HG02678 (cell line): ENCODE measurements around the gene ARHGEF10L.

ENCODE experiments used
- ATAC-seq: cut with Tn5 transposase; IDR thresholded peaks from one replicate; pipeline ENCODE4 v1.9.1; 2021; ENCODE audit warnings: mild to moderate bottlenecking, moderate library complexity; ENCODE audit not compliant: unreplicated experiment

ARHGEF10L gene

DNA sequence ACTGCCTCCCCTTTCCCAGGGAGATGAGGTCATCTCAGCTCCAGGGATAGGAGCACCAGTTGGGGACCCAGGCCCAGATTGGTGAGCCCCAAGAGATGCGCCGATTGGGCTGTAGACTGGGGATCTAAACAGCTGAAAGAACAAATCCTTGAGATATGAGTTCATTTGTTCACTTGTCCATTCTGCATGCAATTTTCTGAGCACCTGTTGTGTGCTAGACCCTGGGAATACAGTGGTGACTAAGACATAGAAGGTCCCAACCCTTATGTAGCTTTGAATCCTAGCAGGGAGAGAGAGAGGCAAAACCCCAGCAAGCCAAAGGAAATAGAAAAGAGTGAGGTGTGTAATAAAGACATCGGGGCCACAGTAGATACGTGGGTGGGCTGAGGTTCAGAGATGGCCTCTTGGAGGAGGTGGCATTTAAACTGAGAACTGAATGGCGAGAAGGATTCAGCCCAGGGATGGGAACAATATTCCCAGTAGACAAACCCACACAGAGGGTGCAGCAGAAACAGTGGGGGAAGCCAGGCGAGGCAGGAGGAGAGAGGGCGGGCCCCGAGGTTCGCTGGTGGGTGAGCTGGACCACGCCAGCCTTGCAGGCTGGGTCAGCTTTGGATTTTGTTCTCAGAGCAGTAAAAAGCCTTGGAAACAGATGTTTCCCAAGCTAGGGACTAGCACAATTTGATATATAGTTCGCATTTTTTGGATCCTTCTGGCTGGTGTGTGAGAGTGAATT, 110.0 kb downstream of the ARHGEF10L start:
- ATAC-seq = no peak

DNA sequence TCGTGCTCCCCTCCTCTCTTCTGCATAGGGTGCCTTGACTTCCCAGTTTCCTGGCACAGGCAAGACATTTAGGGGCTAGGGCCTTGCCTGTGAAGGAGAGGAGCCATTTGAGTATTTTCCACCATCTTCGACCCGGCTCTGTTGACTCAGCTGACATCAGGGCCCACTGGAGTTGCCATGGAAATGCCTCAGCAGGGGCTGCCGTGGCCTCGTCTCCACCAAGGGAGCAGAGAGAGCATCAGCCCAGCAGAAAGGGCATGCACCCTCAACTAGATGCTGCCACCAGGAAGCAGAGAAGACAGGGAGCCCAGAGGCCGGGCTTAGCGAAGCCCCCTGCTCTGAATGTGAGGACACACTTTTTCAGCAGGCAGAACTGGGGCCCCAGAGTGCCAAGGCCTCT, 113.8 kb downstream of the ARHGEF10L start:
- ATAC-seq = no peak

DNA sequence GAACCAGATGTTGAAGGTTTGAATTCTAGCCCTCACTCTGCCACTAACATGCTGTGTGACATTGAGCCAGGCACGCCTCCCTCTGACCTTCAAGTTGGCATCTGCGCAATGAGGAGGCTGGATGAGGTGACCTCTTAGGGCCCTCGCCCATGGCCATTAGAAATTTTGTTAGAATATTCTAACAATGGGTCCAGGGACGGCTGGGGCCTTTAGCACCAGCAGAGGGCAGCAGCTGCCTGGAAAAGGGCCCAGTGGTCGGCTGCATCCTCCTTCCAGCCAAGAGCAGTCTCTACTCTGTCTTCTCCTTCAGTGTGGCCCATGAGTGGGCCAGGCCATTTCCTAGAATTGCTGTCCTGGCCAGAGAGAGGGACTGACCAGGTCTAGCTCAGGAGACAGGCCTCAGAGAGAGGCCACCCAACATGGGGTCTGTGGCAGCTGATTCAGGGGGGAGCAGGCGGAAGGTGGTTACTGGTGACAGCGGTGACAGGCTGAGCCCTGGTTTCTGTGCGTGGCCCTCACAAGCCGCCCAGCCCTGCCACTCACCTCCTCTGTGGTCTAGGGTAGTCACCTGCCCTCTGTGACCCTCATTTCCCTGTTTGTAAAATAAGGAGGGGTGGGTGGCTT, 114.3 kb downstream of the ARHGEF10L start:
- ATAC-seq = no peak

DNA sequence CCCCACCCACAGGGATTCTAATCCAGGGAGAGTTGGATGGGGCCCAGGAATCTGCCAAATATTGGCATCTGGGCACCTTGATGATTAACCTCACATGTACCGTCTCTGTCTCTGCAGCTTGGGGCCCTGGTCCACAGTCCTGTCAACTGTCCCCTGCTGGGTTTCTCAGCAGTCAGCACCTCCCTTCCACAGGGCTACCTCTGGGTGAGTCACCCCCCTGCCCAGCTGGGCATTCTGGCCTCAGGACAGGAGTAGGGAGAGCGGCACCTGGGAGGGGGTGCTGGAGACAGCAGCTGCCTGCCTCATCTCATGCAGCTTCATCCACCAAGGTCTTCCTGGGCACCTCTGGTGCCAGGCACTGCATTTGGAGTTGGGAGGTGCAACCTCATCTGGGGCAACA, 115.0 kb downstream of the ARHGEF10L start:
- no peak for ATAC-seq

DNA sequence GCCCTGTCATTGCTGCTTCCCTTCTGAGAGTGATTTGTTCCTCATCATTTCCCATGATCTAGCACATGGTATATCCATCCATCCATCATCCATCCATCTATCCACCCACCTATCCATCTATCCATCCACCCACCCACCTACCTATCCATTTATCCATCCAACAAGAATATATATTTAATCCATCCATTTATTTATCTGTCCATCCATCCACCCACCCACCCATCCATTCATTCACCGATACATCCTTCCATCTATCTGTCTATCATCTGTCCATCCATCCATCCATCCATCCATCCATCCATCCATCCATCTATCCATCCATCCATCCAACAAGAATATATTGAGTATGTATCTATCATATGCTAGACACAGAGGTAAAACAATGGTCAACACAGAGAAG, 115.7 kb downstream of the ARHGEF10L start:
- ATAC-seq = no peak

DNA sequence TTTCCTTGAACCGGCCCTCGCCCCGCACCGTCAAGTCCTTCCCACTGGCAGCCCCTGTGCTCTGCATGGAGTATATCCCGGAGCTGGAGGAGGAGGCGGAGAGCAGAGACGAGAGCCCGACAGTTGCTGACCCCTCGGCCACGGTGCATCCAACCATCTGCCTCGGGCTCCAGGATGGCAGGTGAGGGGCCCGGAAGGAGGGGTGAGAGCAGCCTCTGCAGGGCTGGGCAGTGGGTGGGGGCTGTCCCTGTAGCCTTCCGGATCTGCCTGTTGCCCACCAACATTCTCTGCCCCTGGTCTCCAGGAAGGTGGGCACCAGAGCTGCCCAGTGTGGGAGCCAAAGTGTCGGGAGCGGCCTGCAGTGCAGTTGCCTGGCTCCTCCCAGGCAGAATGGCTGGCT, 116.4 kb downstream of the ARHGEF10L start:
- no peak for ATAC-seq

DNA sequence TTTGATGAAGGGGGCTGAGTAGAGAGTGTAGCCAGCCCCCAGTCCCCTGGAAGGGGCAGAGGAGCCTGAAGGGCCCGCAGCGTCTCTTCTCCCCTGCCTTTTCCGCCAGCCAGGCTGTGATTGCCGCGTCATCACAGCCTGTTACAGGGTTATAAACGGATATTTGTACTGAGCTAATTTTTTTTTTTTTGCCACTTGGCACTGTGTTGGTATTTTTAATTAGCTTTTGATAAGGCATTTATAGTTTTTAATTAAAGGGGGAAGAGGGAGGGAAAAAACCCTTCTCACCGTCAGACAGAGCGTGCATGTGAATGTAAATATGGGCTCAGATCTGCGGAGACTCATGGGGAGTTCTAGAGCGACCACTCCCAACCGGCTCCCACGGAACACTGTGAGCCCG, 117.9 kb downstream of the ARHGEF10L start:
- no peak for ATAC-seq

DNA sequence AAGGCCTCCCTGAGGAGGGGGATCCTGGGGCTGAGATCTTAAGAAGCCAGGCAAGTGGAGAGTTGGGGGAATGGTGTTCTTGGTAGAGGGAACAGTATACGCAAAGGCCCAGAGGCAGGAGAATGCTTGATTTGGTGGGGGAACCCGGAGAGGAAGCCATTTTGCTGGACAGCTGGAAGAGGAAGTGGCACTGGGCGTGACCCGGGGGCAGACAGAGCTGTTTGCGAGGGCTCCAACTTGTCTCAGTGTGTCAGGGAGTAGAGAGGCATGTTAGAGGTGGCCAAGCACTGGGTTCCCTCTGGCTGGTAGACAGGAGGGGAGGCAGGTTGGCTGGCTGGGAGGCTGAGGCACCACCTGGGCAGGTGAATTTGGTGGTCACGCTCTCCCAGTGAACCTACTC, 119.3 kb downstream of the ARHGEF10L start:
- ATAC-seq = no peak

DNA sequence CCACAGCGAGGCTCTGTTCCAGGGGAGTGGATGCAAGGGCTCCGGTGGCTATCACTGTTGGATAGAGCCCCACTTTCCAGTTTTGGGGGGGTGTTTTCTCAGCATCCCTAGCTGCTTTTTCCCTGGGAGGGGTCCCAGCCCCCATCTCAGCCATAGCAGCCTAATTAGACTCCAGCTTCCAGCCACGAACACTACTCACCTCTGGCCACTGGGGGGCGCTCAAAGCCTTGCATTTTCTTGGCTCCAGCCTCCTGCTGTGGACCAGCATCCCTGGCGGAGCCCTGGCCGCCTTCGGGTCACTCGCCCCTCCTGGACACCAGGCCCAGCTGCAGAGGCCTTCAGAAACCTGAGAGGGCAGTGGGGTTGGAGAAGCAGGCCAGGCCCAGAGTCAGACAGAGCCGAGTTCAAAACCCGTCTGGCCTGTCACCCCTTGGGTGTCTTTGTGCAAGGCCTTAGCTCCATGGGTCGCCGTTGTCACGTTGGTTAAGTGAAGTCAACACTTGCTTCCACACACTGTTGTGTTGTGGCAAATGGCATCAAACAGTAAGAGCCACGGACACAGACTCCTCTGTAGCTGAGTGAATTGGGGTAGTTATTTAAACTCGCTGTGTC, 122.2 kb downstream of the ARHGEF10L start:
- ATAC-seq = no peak

DNA sequence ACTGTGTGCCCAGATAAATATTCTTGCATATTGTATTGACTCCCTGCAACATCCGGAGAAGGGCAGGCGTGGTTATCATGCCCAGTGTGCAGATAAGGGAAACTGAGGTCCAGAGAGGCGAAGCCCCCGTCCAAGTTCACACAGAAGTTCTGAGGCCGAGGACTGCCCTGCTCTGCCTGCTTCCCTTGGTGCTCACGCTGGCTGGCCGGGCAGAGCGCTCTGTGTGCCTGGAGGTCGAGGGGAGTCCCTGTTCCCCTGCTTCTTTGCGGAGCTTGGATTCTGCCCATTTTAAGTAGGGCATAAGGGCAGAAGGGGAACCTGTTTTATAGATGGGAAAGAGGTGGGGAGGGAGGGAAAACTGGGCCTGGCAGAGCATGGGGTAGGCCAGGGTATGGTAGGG, 122.8 kb downstream of the ARHGEF10L start:
- ATAC-seq = no peak

DNA sequence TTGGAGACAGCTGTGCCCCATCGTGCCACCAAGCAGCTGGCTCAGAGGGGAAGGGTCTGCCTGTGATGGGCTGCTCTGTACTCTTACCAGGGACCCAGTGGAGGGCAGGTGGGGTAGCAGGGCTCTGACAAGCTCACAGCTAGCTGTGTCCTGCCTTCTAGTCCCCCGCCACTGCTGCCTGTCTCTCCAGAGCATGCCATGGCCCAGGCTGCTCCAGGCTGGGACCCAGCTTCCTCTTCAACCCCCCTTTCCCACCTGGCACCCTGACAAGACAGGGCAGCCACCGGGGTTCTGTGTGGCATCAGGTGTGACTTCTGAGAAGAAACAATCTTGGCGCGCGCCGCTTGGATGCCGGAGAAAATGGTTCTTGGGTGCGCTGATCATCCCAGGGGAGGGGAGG, 123.3 kb downstream of the ARHGEF10L start:
- no peak for ATAC-seq

DNA sequence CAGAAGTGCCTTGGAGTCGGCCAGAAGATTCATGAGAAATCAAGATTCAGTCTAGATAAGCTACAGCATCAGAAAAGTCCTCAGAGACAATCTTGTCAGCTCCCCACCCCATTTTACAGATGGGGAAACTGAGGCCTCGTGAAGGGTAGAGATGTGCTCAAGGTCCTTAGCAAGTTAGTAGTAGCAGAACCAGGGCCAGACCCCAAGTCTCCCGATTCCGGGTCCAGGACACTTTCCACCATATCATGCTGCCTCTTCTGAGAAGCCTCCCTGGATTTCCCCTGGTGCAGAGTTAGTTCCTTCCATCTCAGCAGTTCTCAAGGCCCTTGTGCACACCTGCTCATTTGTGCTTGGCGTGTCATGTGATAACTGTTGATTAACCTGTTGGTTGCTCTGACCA, 124.1 kb downstream of the ARHGEF10L start:
- ATAC-seq = no peak

DNA sequence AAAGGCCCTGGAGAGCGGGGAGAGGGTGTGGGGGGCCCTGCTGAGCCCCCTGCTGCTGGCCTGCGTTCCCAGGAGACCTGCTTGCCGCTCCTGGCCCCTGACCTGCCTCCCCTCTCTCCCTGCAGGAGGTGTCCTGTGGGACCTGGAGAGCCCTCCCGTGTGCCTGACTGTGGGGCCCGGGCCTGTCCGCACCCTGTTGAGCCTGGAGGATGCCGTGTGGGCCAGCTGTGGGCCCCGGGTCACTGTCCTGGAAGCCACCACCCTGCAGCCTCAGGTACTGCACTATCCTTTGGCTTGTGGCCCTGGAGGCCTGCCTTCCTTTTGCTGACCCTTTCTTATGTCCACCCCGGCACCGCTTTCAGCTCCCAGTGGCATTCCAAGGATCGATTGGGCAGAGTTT, 124.8 kb downstream of the ARHGEF10L start:
- ATAC-seq = no peak

DNA sequence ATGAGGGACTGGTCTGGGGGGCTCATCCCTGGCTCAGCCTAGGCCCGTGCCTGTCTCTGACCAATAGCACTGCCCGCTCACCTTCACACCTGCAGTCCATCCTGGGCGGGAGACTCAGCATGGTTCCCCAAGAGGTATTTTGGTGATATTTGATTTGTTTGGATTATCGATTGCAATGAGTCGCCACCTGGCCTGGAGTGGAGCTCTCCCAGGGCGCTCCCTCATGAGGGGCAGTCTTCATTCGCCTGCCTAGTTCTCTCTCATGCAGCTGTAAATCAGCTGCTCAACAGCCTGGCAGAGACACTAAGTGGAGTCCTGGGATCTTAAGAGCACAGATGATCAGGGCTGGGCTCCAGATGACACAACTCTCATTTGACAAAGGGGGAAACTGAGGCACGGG, 125.6 kb downstream of the ARHGEF10L start:
- ATAC-seq = no peak

DNA sequence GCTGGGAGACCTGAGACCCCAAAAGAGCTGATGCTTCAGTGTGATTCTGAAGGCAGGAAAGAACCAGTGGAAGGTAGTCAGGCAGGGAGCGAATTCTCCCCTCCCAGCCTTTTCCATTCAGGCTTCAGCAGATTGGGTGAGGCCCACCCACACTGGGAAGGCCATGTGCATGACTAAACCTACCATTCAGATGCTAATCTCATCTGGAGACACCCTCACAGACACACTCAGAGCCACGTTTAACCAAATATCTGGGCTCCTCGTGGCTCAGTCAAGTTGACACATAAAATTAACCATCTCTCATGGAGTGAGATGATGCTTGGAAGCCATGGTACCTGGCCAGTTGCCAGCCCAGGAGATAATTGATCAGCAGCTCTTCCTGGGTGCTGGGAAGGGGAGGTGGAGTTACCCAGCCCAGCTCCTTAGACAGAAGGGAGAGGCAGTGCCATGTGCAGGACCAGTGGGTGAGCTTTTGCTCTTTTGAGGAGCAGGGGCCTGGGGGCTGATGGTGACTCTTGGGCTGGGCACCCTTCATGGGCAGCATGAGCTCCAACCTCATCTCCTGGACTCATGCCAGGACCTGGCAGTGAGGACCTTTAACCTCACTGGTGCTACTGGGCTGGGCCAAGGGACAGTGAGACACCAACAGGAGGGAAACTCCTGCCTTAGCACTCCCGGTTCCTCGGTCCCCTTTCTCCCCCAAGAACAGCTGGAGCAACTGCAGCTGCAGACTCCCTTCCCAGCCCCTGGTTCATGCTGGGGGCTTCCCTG, 126.6 kb downstream of the ARHGEF10L start:
- ATAC-seq = no peak

DNA sequence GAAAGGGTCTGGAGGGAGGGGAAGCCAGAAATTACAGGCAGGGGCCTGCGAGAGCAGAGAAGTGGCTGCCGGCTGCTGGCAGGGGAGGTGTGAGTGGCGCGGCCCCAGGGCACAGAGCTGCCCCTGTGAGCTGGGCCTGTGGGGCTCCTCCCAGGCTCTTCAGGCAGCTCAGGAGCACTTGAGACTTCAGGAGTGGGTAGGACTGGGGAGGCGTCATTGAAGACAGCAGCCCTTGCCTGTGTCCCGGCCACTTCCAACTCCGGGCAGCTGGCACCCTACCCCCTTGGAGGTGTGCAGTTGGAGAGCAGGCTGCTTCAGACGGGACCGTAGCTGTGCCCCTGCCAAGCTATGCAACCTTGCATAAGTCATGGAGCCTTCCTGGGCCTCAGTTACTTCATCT, 128.1 kb downstream of the ARHGEF10L start:
- no peak for ATAC-seq

DNA sequence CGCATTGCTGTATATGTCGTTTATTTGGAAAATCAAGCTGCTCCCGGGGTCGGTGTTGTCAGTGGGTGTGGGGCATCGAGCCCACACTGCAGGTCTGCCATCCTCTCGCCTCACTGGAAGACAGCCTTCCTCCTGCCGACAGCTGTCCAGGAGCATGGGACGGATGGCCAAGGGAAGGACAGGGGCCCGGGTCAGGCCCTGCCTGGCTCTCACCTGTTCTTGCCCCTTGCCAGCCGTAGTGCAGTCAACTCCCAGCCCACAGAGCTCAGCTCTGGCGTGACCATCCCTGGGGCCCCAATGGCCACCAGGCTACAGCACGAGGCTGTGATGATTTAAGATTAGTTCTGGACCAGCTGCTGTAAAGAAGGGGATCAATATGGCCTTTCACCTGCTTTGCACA, 128.7 kb downstream of the ARHGEF10L start:
- no peak for ATAC-seq

DNA sequence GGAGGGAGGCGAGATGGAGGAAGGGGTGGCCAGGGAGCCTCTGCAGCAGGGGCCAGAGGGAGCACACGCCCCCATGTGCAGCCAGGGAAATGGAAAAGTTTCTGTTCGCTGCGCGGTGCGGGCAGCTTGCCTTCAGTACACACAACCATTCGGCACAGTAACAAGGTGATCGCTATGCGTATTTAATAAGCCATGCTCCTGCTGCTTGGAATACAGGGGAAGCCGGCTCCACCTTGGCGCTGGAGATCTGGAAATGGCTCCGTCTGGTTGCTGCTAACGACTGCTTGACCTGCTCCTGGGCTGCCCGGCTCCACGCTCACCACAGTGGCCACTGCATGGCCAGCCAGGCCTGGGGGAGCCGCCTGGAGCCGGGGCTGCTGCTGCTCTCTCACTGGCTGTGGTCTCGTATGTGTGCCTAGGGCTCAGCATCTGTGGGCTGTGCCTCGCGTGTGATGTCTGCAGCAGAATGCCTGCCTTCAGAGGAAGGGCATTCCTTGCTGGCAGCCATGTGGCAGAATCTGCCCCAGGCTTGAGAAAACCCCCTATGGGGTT, 129.2 kb downstream of the ARHGEF10L start:
- no peak for ATAC-seq

DNA sequence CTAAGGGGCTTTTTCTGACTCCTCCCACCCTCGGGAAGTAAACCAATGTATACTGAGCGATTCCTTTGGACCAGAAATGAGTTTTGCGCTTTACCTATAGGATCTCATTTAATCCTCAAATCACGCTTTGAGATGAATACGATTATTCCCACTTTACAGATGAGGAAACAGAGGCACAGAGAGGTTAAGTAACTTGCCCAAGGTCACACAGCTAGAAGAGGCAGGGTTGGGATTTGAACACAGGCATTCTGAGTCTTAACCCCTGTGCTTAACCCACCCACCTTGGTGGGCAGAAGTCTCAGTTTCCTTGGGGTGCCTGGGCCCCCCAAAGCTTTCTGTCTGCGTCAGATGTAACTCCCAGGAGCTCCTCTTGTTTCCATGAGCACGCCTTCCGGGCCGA, 129.8 kb downstream of the ARHGEF10L start:
- ATAC-seq = no peak

DNA sequence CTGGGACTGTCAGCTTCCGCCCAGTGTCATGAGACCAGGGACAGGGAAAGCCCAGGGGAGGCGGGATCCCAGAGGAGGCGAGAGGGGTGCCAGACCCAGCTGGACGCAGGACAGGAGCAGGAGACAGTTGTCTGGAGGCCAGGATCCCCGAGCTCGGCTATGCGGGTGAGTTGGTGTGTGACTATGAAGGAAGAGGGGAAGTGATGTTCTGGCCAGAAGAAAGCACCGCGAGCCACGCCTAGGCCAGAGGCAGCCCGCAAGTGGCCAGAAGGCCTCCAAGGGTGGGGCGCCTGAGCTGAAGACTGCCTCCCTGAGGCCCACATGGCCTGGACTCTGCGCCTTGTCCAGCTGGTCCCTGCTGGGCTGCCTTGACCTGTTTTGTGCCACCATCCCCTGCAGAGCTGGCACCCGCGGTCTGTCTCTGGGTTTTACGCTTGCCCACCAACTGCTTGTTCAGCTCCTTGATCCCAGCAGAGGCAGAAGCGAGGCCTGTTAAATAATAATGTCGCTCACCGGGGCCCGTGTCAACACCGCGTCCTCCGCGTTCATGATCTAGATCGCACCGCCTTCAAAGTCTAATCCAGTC, 130.5 kb downstream of the ARHGEF10L start:
- ATAC-seq = no peak
